GM21447 (cell line): ENCODE measurements around the gene SLC5A10.
"Not testable (repeated sequence)": the region's sequence is repeated elsewhere in the genome, so short reads cannot be mapped to it uniquely, and the experiment has no call there.

ENCODE experiments used
- ATAC-seq: cut with Tn5 transposase; IDR thresholded peaks from one replicate; pipeline ENCODE4 v1.9.1; 2021; ENCODE audit not compliant: unreplicated experiment

The SLC5A10 gene

GRCh38 chr17:19017401-19017800 lies 65.4 kb downstream of the SLC5A10 start:
- no peak for ATAC-seq

DNA sequence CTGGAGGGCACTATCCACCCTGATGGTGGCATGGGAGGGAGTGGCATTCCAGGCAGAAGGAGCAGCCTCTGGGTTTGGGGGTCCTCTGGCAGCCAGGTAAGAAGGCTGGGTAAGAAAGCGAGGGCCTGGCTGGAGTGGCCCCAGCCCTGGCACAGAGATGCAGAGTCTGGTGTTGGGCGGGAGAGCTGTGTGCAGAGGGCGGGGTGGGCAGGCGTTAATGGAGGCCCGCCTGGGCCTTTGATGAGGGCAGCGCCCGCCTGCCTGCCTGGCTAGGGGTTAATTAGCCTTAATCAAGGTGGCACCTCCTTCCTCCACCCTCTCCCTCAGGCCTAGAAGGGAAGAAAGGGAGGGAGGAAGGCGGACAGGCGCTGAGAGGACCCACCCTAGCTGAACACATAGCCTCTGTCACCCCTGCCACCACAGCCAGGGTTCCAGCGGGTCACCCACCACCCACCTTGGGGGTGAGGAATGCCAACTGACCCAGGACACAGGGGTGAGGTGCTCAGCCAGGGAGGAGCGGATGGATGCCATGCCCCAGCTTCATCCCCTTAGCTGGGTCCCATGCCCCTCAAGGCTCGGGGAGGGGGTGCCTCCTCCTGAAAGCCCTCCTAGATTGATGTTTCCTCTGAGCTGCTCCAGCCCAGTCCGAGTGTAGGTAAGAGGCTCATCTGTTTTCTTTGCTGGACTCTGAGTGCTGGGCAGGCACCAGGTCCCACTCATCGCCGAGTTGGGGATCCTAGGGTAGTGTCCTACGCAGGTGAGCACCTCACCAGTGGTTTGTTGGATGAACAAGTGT lies 66.0 kb downstream of the SLC5A10 start:
- ATAC-seq, result no peak

DNA sequence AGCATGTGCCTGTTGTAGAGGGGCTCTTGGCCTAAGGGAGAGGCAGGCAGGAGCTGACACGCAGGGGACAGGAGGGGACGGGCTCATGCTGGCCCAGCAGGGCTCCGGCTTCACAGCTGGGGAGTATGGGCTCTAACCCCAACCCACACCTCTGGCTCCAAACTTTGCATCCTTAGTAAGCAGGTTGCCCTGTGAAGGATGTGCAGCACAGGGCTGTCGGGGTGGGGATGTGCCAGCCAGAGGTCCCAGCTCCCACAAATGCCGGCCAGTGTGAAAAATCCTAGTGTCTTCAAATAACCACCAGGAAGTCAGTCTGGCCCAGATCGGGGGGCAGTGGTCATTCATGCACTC lies 66.6 kb downstream of the SLC5A10 start:
- ATAC-seq, result no peak

- no peak for ATAC-seq
Observed at GRCh38 chr17:19019041-19019941, 67.3 kb downstream of the SLC5A10 start.

DNA sequence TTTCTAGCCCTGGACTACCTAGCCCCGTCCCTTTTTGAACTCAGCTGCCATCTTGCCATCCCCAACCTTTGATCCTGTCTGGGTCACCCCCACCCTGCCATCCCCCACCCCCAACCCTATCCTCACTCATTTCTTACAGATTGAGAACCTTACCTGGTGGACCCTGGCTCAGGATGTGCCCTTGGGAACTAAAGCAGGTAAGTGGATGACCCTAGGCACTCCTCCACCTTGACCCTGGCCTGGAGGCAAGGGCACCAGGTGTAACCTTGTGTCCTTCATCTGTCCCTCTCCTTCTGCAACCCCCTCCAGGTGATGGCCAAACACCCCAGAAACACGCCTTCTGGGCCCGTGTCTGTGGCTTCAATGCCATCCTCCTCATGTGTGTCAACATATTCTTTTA lies 68.1 kb downstream of the SLC5A10 start:
- ATAC-seq, result no peak

- not testable (repeated sequence) for ATAC-seq
Observed at GRCh38 chr17:19021011-19021621, 69.2 kb downstream of the SLC5A10 start.

- no peak for ATAC-seq
Observed at GRCh38 chr17:19021622-19022083, 69.7 kb downstream of the SLC5A10 start.

GRCh38 chr17:19022128-19022527 lies 70.2 kb downstream of the SLC5A10 start:
- no peak for ATAC-seq

DNA sequence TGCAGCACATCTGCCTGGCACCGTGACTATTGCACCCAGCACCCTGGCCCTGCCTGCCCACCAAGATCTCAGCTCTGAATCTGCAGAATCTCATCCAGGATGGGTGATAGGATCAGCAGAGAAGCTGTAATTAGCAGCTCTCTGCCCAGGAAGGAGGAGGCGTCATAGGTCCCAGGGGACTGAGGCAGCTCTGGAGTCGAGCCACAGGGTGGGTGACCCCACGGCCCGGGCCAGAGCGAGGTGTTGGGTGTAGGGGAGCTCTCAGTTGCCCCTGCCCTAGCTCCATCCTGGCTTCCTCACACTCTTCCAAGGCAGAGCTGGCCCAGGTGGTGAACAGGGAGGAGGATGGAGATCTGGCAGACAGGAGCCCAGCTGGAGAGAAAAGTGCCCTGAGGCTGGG lies 70.8 kb downstream of the SLC5A10 start:
- ATAC-seq, result no peak

GRCh38 chr17:19023209-19023999 lies 71.4 kb downstream of the SLC5A10 start:
- no peak for ATAC-seq

GRCh38 chr17:19024101-19025078 lies 72.4 kb downstream of the SLC5A10 start:
- no peak for ATAC-seq

DNA sequence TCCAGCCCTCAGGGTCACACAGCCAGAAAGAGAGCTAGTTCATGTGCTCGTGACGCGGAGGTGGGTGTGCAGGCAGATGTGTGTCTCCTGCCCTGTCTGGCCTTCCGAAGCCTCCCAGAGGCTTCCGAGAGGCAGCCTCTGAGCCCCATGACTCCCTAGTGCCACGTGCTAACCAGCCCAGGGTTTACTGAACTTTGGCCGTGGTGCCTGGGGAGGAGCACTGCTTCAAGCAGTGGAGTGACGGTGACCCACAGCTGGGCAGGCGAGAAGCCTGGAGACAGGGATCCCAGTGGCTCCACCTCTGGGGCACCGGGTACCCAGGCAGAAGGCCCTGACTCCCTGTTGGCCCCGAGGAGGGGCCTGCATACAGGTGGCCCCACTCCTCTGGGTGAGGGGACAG lies 76.7 kb downstream of the SLC5A10 start:
- not testable (repeated sequence) for ATAC-seq

- not testable (repeated sequence) for ATAC-seq
Observed at GRCh38 chr17:19029740-19030139, 77.8 kb downstream of the SLC5A10 start.

- ATAC-seq, result not testable (repeated sequence)
Observed at GRCh38 chr17:19030771-19031449, 78.9 kb downstream of the SLC5A10 start.

DNA sequence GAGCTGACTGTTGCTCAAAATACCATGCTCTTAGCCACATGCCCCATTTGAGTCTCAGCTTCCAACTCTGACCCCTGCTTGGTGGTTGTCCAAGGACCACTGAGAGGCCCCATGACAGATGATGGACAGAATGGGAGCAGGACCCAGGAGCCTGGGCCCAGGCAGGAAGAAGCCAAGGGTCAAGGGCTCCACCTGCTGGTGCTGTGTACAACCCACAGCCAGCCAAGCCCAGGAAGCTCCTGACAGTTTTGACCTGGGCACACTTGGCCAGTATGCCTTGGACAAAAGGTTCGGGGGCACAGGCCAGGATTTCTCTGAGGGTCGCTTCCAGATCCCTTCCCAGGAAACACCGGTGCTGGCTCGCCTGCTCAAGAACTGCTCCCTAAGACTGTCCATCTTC lies 79.8 kb downstream of the SLC5A10 start:
- ATAC-seq, result not testable (repeated sequence)

DNA sequence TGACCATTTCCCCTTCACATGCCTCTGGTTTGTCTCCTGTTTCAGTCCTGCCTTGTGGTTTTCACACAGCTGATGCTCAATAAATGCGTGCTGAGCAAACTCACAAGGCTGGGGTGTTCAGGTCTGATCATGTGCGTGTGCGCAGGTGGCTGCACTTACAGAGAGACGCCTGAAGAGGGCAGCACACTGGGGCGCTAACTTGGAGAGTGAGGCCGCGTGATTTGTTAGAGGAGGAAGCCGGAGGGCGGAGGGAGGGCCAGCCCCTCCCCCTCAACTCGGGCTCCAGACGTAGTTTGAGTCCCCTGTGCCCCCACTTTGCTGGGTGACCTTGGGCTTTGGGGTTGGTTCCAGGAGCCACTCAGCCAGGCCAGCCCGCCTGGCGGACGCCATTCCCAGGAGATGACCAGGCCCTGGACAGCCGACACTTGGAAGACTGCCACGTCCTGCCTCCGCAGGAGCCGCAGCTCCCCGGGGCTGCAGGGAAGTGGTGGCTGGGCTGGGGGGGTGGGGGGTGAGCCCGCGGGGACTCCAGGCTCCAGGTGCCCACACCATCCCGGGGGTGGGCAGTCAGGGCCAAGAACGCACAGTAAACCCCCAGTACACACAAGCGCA lies 80.5 kb downstream of the SLC5A10 start:
- peak; percentile 43 for ATAC-seq

- peak; percentile 32 for ATAC-seq
Observed at GRCh38 chr17:19036186-19036585, 84.2 kb downstream of the SLC5A10 start.

DNA sequence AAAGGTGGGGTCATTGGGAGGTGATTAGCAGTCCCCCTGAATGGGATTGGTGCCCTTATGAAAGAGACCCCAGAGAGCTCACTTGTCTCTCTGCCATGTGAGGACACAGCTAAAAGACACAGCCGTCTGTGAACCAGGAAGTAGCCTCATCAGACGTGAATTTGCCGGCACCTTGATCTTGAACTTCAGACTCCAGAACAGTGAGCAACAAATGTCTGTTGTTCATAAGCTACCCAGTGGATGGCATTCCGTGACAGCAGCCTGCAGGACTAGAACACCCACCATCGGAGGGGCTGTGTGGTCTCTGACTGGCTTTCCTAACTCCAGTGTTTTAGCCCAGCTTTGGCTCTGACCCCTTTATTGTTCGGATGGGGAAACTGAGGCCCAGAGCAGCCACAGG lies 85.6 kb downstream of the SLC5A10 start:
- not testable (repeated sequence) for ATAC-seq

DNA sequence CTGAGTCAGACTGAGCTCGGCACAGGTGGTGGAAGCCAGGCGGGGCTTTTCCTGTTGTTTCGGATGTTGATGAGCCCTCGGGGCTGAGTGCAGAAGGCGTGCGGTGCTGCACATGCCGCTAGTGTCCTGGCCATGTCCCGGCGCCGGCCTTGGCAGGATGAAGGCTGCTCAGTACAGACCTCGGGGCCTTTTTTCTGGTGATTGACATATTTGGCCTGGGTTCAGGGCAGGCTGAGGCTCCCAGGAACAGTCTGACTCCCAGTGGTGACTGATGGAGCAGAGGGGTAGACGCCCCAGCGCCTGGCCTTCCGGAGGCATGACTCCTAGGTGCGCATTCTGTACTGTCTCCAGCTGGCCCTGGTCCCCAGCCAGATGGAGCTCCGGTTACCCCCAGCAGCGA lies 86.0 kb downstream of the SLC5A10 start:
- not testable (repeated sequence) for ATAC-seq
